LNCaP clone FGC (cell line): ENCODE results near the gene UNC119.
A peak's percentile ranks its signal among the peaks of the same experiment; 100 is the strongest.
"Not testable (repeated sequence)": the region's sequence is repeated elsewhere in the genome, so short reads cannot be mapped to it uniquely, and the experiment has no call there.

Experiments used
- DNase-seq: peaks from one replicate; pipeline ENCODE4 v3.0.0-alpha.2; 2011; ENCODE audit warnings: low read depth
- H3K4me3 ChIP-seq: 2 replicates; pipeline ENCODE4 v1.5.1; 2011; ENCODE audit warnings: mild to moderate bottlenecking, low read depth, low read length, control low read depth
- CTCF ChIP-seq: IDR thresholded peaks from 2 replicates; pipeline ENCODE4 v1.5.1; 2012; ENCODE audit warnings: mild to moderate bottlenecking; ENCODE audit not compliant: control insufficient read depth, insufficient read depth; ENCODE audit errors: extremely low read depth

UNC119 gene

GRCh38 chr17:28576758-28577465 lies 24.5 kb upstream of the UNC119 start, which contains the start of gene ALDOC:
Gene ALDOC (minus strand): TSS chr17:28576895. CDS start chr17:28575532, 1,363 bp downstream.
- TF ChIP-seq CTCF: no peak
- peak; percentile 91 for DNase-seq
- peak within 1 kb of the TSS; percentile 56 for H3K4me3 ChIP-seq

- peak overlapping the region; percentile 56 for H3K4me3 ChIP-seq
- DNase-seq: not testable (repeated sequence)
These were observed 23.6 kb upstream of the UNC119 start for GRCh38 chr17:28576016-28576415.

- H3K4me3 ChIP-seq: peak overlapping the region; percentile 56
- DNase-seq: no peak
- no peak for TF ChIP-seq CTCF
These were observed 22.8 kb upstream of the UNC119 start for GRCh38 chr17:28575126-28575795.

DNA sequence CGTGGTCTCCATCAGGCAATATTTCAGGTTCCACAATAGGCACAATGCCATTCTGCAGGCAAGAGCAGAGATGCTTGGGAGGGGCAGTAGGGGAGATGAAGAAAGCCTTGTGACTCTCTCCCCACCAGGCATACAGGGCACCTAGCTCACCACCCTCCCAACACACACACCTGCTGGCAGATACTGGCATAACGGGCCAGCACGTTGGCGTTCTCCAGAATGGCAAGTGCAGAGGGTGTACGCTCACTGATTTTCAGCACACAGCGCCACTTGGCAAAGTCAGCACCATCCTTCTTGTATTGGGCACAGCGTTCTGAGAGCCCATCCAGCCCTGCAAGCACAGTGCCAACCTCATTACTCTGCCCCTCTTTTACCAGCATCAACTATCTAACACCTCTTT lies 22.1 kb upstream of the UNC119 start:
- H3K4me3 ChIP-seq: no peak overlapping the region
- no peak for DNase-seq

DNA sequence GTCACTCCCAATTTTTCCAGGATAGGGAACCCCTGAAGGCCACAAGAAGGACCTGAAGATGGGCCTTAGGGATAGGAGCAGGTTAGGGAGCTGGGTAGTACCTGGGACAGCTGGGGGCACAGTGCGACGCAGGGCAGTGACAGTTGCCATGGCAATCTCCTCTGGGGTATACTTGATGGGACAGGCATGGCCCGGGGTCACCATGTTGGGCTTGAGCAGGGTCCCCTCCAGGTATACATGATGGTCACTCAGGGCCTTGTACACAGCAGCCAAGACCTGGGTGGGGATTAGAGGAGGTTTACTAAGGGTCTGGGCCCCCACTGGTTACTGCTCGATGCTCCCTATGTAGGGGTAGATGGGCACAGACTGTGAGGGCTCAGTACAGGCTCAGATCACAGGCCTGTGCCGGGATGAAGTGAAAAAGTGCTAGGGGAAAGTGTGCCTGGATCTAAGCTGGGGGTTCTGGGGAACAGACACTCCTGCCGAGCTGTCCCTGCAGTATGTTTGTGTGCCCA lies 21.6 kb upstream of the UNC119 start:
- no peak for TF ChIP-seq CTCF
- H3K4me3 ChIP-seq: no peak overlapping the region
- DNase-seq: no peak

More for the DNA sequence above, 22.1 kb upstream of the UNC119 start:
- TF ChIP-seq CTCF: no peak

- no peak for DNase-seq
- no peak for TF ChIP-seq CTCF
- H3K4me3 ChIP-seq: no peak overlapping the region
These were observed 21.1 kb upstream of the UNC119 start for GRCh38 chr17:28573521-28573920.

- no peak for TF ChIP-seq CTCF
- no peak overlapping the region for H3K4me3 ChIP-seq
- DNase-seq: no peak
These were observed 20.6 kb upstream of the UNC119 start for GRCh38 chr17:28573040-28573380.
